GM12891 (cell line): ENCODE results near the gene OR2C1.

Source experiments
- POLR2A ChIP-seq: IDR thresholded peaks from 2 replicates; pipeline ENCODE4 v1.6.1; 2011; ENCODE audit warnings: low read depth, low read length, control low read depth
- TAF1 ChIP-seq: IDR thresholded peaks from 2 replicates; pipeline ENCODE4 v1.6.1; 2011; ENCODE audit warnings: low read depth, low read length, control low read depth

- TF ChIP-seq TAF1 (no peak), POLR2A (no peak)
Observed at GRCh38 chr16:3346041-3346440, 9.6 kb upstream of the OR2C1 start.
